Measurements from ENCODE around the gene HYAL1.

The HYAL1 gene, protein sequence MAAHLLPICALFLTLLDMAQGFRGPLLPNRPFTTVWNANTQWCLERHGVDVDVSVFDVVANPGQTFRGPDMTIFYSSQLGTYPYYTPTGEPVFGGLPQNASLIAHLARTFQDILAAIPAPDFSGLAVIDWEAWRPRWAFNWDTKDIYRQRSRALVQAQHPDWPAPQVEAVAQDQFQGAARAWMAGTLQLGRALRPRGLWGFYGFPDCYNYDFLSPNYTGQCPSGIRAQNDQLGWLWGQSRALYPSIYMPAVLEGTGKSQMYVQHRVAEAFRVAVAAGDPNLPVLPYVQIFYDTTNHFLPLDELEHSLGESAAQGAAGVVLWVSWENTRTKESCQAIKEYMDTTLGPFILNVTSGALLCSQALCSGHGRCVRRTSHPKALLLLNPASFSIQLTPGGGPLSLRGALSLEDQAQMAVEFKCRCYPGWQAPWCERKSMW

DNA sequence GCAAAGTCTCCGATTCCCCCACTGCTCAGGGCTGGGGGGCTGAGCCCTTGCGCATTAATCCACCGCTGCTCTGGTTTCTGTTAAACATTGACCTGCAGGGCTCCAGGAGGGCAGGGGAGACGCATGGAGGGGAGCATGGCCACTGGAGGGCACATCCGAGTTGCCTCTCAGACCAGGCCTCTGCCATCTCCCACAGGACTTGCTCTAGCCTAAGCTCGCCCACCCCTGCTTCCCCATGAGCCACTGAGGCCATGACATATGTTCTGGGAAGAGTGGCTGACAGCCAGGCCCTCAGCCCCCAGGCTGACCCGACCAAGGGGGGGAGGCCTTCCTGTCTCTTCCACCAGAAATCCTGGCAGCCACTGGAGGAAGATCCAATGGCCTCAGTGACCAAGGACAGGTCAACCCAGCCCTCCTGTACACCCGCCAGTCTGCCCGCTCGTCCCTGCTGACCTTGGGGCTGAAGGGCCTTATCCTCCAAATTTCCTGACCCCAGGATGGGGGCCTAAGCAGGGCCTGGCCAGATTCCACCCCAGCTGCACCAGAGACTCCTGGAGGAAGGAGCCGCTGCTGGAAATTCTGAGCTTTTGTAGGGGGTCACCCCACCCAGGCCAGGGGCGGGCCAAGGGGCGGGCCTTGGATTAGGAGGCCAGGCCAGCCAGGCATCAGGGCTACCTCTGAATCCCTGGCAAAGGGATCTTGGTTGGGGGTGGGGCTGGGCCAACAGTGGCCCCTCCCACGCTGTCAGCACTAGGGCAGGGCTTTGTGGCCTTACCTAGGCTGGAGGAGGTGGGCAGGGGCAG is at the start of gene HYAL1:
Gene HYAL1, minus strand, starts transcription at position 562 of the 803 bp plus-strand sequence. CDS start 618 bp downstream, outside the sequence.
- no peak for DNase-seq (ENCODE audit: low read depth in 2 of 2)

DNA sequence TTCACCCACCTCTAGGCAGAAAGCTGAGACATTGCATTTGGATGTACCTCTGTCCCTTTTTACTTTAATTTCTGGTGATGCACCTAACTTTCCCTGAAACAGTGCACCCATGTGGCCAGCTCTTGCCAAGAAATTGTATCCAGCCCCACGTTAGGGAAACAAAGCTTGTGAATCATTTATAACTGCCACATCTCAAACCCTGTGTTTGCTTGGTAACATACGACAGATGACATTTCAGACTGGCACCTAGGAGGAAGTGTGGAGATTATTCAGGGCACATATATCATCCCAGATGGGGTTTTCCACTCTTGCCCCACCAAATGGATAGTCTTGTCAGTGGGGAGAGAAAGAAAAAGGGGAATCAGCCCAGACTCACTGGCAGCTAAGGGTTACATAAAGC is 49.4 kb upstream of the HYAL1 start:
- no peak for DNase-seq (ENCODE audit: low read depth in 2 of 2)

GRCh38 chr3:50351323-50351697 is 47.9 kb upstream of the HYAL1 start:
- DNase-seq (ENCODE audit: low read depth in 2 of 2): no peak

GRCh38 chr3:50350527-50351322 is 47.4 kb upstream of the HYAL1 start, which contains the start of the genes CYB561D2 and NPRL2:
Gene CYB561D2 (plus strand): TSS chr3:50350862. CDS start chr3:50351434, 572 bp downstream.
Gene NPRL2 (minus strand): TSS chr3:50350775. CDS start chr3:50350652, 123 bp downstream.
- DNase-seq (ENCODE audit: low read depth in 2 of 2): peak; percentile 96 to 98

DNA sequence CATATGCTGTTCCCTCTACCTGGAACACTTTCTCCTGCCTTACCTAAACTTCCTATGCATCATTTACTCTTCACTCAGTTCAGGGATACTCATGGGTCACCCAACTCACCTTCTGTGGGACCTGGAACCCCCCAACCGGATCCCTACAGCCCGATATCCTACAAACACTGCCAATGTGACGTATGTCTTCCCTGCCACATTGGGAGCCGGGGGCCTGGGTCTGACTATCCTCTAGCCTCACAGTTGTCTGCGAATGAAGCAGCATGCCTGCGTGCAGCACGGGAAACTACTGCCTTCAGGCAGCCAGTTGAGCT is 46.8 kb upstream of the HYAL1 start:
- no peak for DNase-seq (ENCODE audit: low read depth in 2 of 2)

GRCh38 chr3:50347187-50347813 is 43.9 kb upstream of the HYAL1 start:
- DNase-seq (ENCODE audit: low read depth in 2 of 2): peak in 1 of 2 donors; percentile 50

DNA sequence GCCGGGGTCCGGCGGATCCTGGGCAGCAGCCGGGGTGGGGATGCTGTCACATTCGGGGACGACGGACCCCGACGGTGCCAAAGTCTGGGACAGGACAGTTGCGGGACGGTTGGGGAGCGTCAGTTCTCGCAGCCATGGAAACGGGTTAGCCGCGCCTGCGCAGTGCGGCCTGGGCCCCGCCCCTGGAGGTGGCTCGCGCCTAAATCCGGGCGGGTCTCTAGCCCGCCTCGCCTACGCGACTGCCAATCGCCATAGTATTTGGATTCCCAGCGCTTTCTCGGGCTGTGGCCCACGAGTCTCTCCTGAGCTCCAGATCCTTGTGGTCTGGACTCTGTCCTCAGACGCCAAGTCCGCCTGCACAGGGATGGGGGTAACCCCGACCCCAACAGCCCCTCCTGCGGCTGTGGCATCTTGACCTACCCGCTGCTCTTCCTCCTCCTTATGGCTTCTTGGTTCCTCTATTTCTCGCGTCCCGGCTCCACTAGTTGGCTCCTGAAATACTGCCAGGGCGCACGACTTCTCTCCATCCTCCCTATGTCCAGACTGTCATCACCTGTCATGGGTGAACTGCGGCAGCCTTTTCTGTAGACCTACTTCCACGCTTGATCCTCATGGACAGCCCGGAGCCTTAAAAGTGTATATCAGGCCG is 42.3 kb upstream of the HYAL1 start, which contains the start of gene ZMYND10:
Gene ZMYND10, minus strand, starts transcription at position 147 of the 649 bp plus-strand sequence. CDS start 153 bp downstream, outside the sequence.
- peak in 1 of 2 donors; percentile 47 for DNase-seq (ENCODE audit: low read depth in 2 of 2)

DNA sequence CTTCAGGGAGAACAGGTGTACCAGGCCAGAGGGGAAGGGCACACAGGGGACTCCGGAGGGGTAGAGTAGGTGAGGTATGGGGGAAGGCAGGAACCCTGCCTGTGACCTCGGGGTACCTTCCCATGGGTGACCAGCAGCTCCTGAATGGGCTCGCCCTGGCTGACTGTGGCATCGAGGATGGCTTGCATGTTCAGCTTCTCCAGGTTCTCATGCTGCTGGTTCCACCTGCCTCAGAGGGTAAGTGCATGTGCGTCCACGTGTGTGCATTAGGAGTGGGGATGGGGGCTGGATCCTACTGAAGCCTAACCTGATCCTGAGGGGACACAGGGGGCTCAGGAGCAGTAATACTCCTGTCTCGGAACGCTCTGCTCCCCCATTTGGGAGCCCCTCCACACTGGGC is 41.6 kb upstream of the HYAL1 start:
- DNase-seq (ENCODE audit: low read depth in 2 of 2): no peak

DNA sequence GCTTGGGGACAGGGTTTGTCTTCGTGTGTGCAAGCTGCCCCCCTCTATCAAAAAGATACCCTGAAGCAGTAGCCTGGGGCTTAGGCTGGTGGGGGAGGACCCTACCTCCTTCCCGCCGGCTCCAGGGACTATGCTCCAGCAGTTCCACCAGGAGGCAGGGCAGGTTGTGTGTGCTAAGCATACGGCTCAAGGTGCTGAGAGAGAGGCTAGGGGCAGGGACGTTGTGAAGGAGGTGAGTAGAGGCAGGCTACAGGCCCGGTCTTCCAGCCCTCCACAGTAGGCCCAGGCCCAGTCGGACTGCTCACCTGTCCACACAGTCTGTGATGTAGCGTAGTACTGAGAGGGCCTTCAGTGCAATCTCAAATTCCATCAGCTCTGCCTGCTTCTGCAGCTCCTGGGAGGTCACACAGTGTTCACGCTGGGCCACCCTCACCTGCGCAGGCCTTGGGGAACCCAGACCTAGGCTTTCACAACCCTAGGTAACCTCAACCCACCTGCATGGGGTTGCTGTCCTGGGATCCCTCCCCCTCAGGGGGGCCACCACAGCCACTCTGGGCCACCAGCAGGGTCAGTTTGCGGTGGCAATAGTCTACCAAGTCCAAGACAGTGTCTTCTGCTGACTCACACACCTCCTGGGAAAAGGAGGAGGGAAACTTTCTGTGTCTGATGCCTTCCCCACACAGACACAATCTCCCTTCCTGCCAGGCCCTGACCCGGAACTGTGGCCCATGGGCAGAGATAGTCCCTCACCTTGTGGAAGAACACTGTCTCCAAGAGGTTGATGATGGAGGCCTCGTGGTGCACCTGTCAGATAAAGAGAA is 39.6 kb upstream of the HYAL1 start:
- no peak for DNase-seq (ENCODE audit: low read depth in 2 of 2)

GRCh38 chr3:50341996-50342650 is 38.7 kb upstream of the HYAL1 start:
- DNase-seq (ENCODE audit: low read depth in 2 of 2): no peak

DNA sequence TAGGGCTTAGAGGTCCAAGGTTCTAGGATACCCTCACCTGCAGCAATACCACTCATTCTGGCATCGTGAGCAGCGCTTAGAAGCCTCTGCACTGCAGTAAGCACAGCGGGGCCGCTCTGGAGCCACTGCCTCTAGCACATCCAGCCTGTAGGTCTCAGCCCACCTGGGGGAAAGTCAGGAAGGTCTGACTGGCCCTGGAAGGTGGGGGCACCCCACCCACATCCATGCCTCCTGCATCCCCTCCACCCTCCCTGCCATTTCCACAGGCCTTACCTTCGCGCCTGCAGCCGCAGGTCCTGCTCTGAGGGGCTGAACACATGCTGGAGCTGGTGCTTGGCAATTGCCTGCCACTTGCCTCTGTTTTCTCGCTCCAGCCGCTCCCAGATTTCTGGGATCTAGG is 38.2 kb upstream of the HYAL1 start:
- no peak for DNase-seq (ENCODE audit: low read depth in 2 of 2)

GRCh38 chr3:50340448-50341329 is 37.3 kb upstream of the HYAL1 start, which contains the start of gene RASSF1:
Gene RASSF1 (minus strand): TSS chr3:50340836. CDS start chr3:50340805, 31 bp downstream.
- no peak for DNase-seq (ENCODE audit: low read depth in 2 of 2)

- DNase-seq (ENCODE audit: low read depth in 2 of 2): no peak
Measured at GRCh38 chr3:50340147-50340447, 36.7 kb upstream of the HYAL1 start.

- no peak for DNase-seq (ENCODE audit: low read depth in 2 of 2)
Measured at GRCh38 chr3:50339485-50340146, 36.2 kb upstream of the HYAL1 start.

- no peak for DNase-seq (ENCODE audit: low read depth in 2 of 2)
Measured at GRCh38 chr3:50338965-50339364, 35.6 kb upstream of the HYAL1 start.

DNA sequence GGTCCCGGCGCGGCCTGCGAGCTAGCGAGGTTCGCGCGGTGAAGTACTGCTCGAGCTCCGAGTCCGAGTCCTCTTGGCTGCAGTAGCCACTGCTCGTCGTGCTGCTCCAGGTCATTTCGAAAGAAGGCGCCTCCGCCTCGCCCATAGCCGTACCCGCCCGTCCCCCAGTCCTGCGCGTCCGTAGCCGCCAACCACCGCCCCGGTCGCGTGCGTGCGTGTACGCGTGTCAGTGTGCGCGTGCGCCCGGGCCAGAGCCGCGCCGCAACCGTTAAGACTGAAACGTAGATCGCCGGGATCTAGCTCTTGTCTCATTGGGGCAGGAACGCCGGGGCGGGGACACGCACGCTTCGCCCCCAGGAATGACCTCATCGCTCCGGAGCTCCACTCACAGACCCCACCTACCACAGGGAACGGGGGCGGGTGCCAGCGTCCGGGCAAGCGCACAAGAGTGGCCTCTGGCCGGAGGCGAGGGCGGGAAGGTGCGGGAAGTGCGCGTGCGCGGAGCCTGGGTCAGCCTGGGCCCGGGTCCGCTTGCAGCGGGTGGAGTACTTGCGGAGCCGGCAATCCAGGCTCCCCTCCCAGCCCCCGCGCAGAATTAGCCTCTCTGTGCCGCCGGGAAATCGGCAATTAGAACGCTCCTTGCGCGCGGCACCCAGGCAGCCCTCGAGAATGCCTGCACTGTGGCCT is 33.9 kb upstream of the HYAL1 start:
- peak; percentile 76 to 84 for DNase-seq (ENCODE audit: low read depth in 2 of 2)

- DNase-seq (ENCODE audit: low read depth in 2 of 2): no peak
Measured at GRCh38 chr3:50336452-50337174, 33.2 kb upstream of the HYAL1 start.
